Measurements from ENCODE around the gene KAZN.

KAZN gene

GRCh38 chr1:14924455-14925331, 326.2 kb downstream of the KAZN start:
- Mint-ChIP-seq H3K27me3 (peaks cover 82% of the 10 kb centered on the region), H3K9me3 (no peaks in the 10 kb centered on the region), H3K27ac (no peak overlapping the region), H3K4me3 (peak overlapping the region; percentile 63), H3K36me3 (ENCODE audit: low read depth) (no peaks in the 10 kb centered on the region), H3K4me1 (ENCODE audit: low read depth) (peaks cover 12% of the 10 kb centered on the region)
- intact Hi-C loops (cut with micrococcal nuclease): loop anchor here (10.0 kb wide), 1 partner anchor 100 kb away; no protein-coding TSS in a partner anchor

DNA sequence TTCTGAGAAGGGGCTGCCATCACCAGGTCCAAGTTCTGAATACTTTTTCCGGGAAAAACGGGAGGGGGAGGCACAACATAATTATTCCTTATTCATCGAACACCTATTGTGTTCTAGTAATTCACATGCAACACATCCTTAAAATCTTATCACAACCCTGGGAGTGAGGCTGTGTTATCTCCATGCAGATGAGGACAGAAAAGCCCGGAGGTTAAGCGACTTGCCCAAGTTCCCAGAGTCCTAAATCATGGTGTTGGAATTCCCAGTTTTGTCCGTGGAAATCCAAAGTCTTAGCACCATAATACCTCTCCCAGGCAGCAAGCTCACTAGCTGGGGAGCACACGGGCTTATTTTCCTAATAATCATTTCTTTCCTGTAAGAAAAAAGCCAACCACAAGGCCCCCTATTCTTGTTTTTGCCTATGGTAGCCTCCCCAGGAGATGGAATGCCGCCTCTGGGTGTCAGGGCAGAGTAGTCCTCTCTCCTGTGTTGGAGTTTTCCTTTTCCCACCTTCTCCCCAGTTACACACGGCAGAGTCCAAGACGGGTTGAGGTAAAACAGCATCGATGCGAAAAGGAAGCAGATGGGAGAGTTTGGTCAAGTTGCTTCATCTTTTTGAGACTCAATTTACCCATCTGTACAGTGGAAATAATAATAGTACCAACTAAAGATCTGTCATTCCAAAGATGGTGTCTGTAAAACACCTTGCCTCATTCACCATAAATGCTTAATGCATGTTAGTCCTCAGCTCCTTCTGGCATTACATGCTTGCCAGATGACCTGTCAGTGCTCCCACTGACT, 327.1 kb downstream of the KAZN start:
- Mint-ChIP-seq H3K27ac (no peak overlapping the region), H3K4me3 (no peak overlapping the region), H3K9me3 (no peaks in the 10 kb centered on the region), H3K36me3 (ENCODE audit: low read depth) (no peaks in the 10 kb centered on the region), H3K4me1 (ENCODE audit: low read depth) (peaks cover 12% of the 10 kb centered on the region), H3K27me3 (peaks cover 78% of the 10 kb centered on the region)
- intact Hi-C loops (cut with micrococcal nuclease): loop anchor here (10.0 kb wide), 1 partner anchor 99 kb away; no protein-coding TSS in a partner anchor

- Mint-ChIP-seq H3K27ac (no peak overlapping the region), H3K27me3 (peaks cover 72% of the 10 kb centered on the region), H3K4me3 (no peak overlapping the region)
Measured at GRCh38 chr1:14926229-14926628, 327.7 kb downstream of the KAZN start.

GRCh38 chr1:14926818-14927575, 328.5 kb downstream of the KAZN start:
- Mint-ChIP-seq H3K4me3 (no peak overlapping the region), H3K9me3 (no peaks in the 10 kb centered on the region), H3K4me1 (ENCODE audit: low read depth) (peaks cover 12% of the 10 kb centered on the region), H3K36me3 (ENCODE audit: low read depth) (no peaks in the 10 kb centered on the region), H3K27ac (no peak overlapping the region), H3K27me3 (peaks cover 65% of the 10 kb centered on the region)
- intact Hi-C loops (cut with micrococcal nuclease): loop anchor here (10.0 kb wide), 1 partner anchor 98 kb away; no protein-coding TSS in a partner anchor

More at GRCh38 chr1:14926229-14926628, 327.7 kb downstream of the KAZN start:
- Mint-ChIP-seq H3K9me3 (no peaks in the 10 kb centered on the region), H3K36me3 (ENCODE audit: low read depth) (no peaks in the 10 kb centered on the region), H3K4me1 (ENCODE audit: low read depth) (peaks cover 12% of the 10 kb centered on the region)
- intact Hi-C loops (cut with micrococcal nuclease): loop anchor here (10.0 kb wide), 1 partner anchor 99 kb away; no protein-coding TSS in a partner anchor

DNA sequence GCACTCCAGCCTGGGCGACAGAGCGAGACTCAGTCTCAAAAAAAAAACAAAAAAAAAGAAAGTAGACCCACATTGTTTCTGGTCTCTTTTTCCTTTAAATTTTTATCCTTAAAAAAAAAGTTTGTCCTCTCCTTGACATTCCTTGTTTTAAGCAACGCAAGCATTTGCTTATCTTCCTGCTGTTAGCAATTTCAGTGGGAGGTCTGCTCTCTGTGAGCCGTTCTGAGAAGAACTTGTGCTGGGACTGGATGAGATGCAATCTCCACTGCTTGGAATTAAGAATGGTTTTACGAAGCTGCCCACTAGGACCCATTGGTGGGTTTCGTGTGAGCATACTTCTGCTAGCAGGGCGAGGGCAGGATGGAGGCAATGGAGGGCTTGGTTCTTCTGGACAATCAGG, 329.9 kb downstream of the KAZN start:
- H3K27me3 Mint-ChIP-seq: peaks cover 51% of the 10 kb centered on the region
- no peak overlapping the region for H3K4me3 Mint-ChIP-seq
- no peaks in the 10 kb centered on the region for H3K36me3 Mint-ChIP-seq (ENCODE audit: low read depth)
- intact Hi-C loops (cut with micrococcal nuclease): loop anchor here (10.0 kb wide), 1 partner anchor 96 kb away; no protein-coding TSS in a partner anchor
- no peaks in the 10 kb centered on the region for H3K9me3 Mint-ChIP-seq
- peaks cover 11% of the 10 kb centered on the region for H3K4me1 Mint-ChIP-seq (ENCODE audit: low read depth)
- no peak overlapping the region for H3K27ac Mint-ChIP-seq

- intact Hi-C loops (cut with micrococcal nuclease): loop anchor here (10.0 kb wide), 1 partner anchor 96 kb away; no protein-coding TSS in a partner anchor
- Mint-ChIP-seq H3K36me3 (ENCODE audit: low read depth) (no peaks in the 10 kb centered on the region), H3K27ac (no peak overlapping the region), H3K9me3 (no peaks in the 10 kb centered on the region), H3K4me1 (ENCODE audit: low read depth) (peaks cover 5% of the 10 kb centered on the region), H3K27me3 (peaks cover 46% of the 10 kb centered on the region), H3K4me3 (no peak overlapping the region)
Measured at GRCh38 chr1:14928886-14929546, 330.5 kb downstream of the KAZN start.

DNA sequence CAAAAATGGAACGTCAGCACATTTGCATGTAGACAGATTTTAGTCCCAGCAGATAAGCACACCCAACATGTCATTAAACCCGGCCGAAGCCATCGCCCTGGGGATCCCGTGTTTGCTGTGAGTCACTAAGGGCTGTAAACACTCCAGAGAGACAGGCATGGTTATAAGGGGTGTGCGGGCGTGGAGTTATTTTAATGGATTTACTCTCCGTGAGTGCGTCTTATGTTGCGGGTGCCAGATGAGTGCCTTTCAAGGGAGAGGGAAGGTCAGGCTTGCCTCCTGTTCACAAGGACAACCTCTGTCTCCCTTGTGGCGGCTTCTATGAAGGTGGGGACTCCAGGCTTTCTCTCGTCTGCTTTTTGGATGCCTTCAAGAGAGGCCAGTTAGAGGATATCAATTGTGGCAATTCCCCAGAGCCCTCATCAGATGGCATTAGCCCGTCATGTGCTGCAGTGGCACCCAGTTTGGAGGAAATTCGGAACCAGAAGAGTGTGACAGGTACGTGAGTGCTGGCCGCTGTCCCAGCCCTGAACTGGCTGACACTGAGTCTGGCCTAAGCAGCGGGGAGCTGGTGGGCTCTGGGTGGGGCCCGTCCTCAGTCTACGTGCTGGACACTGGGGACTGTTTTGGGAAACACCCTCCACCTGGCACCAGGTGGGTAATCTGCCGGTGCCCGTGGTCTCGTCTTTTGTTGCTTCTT, 331.2 kb downstream of the KAZN start:
- intact Hi-C loops (cut with micrococcal nuclease): loop anchor here (10.0 kb wide), 1 partner anchor 95 kb away; no protein-coding TSS in a partner anchor
- H3K9me3 Mint-ChIP-seq: no peaks in the 10 kb centered on the region
- H3K27ac Mint-ChIP-seq: no peak overlapping the region
- H3K36me3 Mint-ChIP-seq (ENCODE audit: low read depth): no peaks in the 10 kb centered on the region
- H3K4me3 Mint-ChIP-seq: no peak overlapping the region
- peaks cover 5% of the 10 kb centered on the region for H3K4me1 Mint-ChIP-seq (ENCODE audit: low read depth)
- H3K27me3 Mint-ChIP-seq: peaks cover 44% of the 10 kb centered on the region

- Mint-ChIP-seq H3K27ac (no peak overlapping the region), H3K27me3 (peaks cover 37% of the 10 kb centered on the region)
Measured at GRCh38 chr1:14930247-14930965, 331.9 kb downstream of the KAZN start.

GRCh38 chr1:14932034-14932638, 333.7 kb downstream of the KAZN start:
- Mint-ChIP-seq H3K4me1 (ENCODE audit: low read depth) (no peaks in the 10 kb centered on the region), H3K27ac (no peak overlapping the region), H3K36me3 (ENCODE audit: low read depth) (no peaks in the 10 kb centered on the region), H3K4me3 (no peak overlapping the region), H3K9me3 (no peaks in the 10 kb centered on the region), H3K27me3 (peaks cover 21% of the 10 kb centered on the region)
- intact Hi-C loops (cut with micrococcal nuclease): no loop called here

More at GRCh38 chr1:14930247-14930965, 331.9 kb downstream of the KAZN start:
- Mint-ChIP-seq H3K4me3 (no peak overlapping the region), H3K4me1 (ENCODE audit: low read depth) (no peaks in the 10 kb centered on the region), H3K9me3 (no peaks in the 10 kb centered on the region), H3K36me3 (ENCODE audit: low read depth) (no peaks in the 10 kb centered on the region)
- intact Hi-C loops (cut with micrococcal nuclease): no loop called here

- H3K36me3 Mint-ChIP-seq (ENCODE audit: low read depth): no peaks in the 10 kb centered on the region
- H3K9me3 Mint-ChIP-seq: no peaks in the 10 kb centered on the region
- H3K4me3 Mint-ChIP-seq: no peak overlapping the region
- intact Hi-C loops (cut with micrococcal nuclease): no loop called here
- H3K27ac Mint-ChIP-seq: no peak overlapping the region
- peaks cover 8% of the 10 kb centered on the region for H3K27me3 Mint-ChIP-seq
- peaks cover 5% of the 10 kb centered on the region for H3K4me1 Mint-ChIP-seq (ENCODE audit: low read depth)
Measured at GRCh38 chr1:14934867-14935266, 336.4 kb downstream of the KAZN start.

GRCh38 chr1:14936815-14937214, 338.3 kb downstream of the KAZN start:
- H3K9me3 Mint-ChIP-seq: no peaks in the 10 kb centered on the region
- H3K36me3 Mint-ChIP-seq (ENCODE audit: low read depth): no peaks in the 10 kb centered on the region
- H3K4me1 Mint-ChIP-seq (ENCODE audit: low read depth): peaks cover 10% of the 10 kb centered on the region
- peaks cover 8% of the 10 kb centered on the region for H3K27me3 Mint-ChIP-seq
- no peak overlapping the region for H3K4me3 Mint-ChIP-seq
- H3K27ac Mint-ChIP-seq: no peak overlapping the region
- intact Hi-C loops (cut with micrococcal nuclease): no loop called here
